ENCODE measurements around the gene MRPS17. TPM values are rescaled to one million over a fixed set of nuclear protein-coding genes. Genes with fewer than 3 reads are reported as not detected.

The MRPS17 gene
- polyA plus RNA-seq, 1 donor from 2014 or later = 20.5 TPM

- H3K27ac ChIP-seq (ENCODE audit: low read length) = no peak overlapping the region
- H3K27me3 ChIP-seq (ENCODE audit: insufficient read depth, low read depth, low read length) = no peaks in the 10 kb centered on the region
- H3K9me3 ChIP-seq (ENCODE audit: low read length) = no peaks in the 10 kb centered on the region
- no peak overlapping the region for H3K4me2 ChIP-seq (ENCODE audit: low read length)
- H3K4me3 ChIP-seq (ENCODE audit: low read length) = no peak overlapping the region
- no peaks in the 10 kb centered on the region for H3K79me2 ChIP-seq (replicated peaks; ENCODE audit: insufficient read depth, low read length)
- H2AFZ ChIP-seq (ENCODE audit: low read depth, low read length) = no peak overlapping the region
- TF ChIP-seq MXI1 (conservative IDR thresholded peaks at IDR 0.05; ENCODE audit: poor library complexity, severe bottlenecking) = no peak
- TF ChIP-seq POLR2AphosphoS5 (IDR thresholded peaks at IDR 0.05) = no peak
- TF ChIP-seq, protein P1, sequence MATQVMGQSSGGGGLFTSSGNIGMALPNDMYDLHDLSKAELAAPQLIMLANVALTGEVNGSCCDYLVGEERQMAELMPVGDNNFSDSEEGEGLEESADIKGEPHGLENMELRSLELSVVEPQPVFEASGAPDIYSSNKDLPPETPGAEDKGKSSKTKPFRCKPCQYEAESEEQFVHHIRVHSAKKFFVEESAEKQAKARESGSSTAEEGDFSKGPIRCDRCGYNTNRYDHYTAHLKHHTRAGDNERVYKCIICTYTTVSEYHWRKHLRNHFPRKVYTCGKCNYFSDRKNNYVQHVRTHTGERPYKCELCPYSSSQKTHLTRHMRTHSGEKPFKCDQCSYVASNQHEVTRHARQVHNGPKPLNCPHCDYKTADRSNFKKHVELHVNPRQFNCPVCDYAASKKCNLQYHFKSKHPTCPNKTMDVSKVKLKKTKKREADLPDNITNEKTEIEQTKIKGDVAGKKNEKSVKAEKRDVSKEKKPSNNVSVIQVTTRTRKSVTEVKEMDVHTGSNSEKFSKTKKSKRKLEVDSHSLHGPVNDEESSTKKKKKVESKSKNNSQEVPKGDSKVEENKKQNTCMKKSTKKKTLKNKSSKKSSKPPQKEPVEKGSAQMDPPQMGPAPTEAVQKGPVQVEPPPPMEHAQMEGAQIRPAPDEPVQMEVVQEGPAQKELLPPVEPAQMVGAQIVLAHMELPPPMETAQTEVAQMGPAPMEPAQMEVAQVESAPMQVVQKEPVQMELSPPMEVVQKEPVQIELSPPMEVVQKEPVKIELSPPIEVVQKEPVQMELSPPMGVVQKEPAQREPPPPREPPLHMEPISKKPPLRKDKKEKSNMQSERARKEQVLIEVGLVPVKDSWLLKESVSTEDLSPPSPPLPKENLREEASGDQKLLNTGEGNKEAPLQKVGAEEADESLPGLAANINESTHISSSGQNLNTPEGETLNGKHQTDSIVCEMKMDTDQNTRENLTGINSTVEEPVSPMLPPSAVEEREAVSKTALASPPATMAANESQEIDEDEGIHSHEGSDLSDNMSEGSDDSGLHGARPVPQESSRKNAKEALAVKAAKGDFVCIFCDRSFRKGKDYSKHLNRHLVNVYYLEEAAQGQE (IDR thresholded peaks at IDR 0.05; ENCODE audit: borderline replicate concordance) = no peak
- no peak for TF ChIP-seq TAF1 (IDR thresholded peaks at IDR 0.05; ENCODE audit: low read depth)
- no peak for TF ChIP-seq SMC3 (conservative IDR thresholded peaks at IDR 0.05; ENCODE audit: poor library complexity)
- no peak for TF ChIP-seq EP300 (conservative IDR thresholded peaks at IDR 0.05; ENCODE audit: poor library complexity, severe bottlenecking)
- no peak for TF ChIP-seq RAD21 (conservative IDR thresholded peaks at IDR 0.05)
- TF ChIP-seq EZH2 (IDR thresholded peaks at IDR 0.05; ENCODE audit: borderline replicate concordance, insufficient read depth, low read length, poor library complexity, severe bottlenecking) = no peak
- TF ChIP-seq CTCF (IDR thresholded peaks at IDR 0.05; ENCODE audit: poor library complexity, severe bottlenecking) = no peak
- H3K36me3 ChIP-seq (ENCODE audit: insufficient read depth, low read length) = no peaks in the 10 kb centered on the region
- no peaks in the 10 kb centered on the region for H4K20me1 ChIP-seq (ENCODE audit: insufficient read depth)
- H3K9me2 ChIP-seq (ENCODE audit: insufficient read depth, low read length) = no peaks in the 10 kb centered on the region
- H3K9ac ChIP-seq (ENCODE audit: low read length) = no peak overlapping the region
- no peaks in the 10 kb centered on the region for H3F3A ChIP-seq (ENCODE audit: insufficient read depth, low read length, poor library complexity, severe bottlenecking)
These were observed 40.7 kb downstream of the MRPS17 start for GRCh38 chr7:55992346-55992745.

GRCh38 chr7:55996856-55997500 is 45.3 kb downstream of the MRPS17 start:
- H3K79me2 ChIP-seq (replicated peaks; ENCODE audit: insufficient read depth, low read length) = no peaks in the 10 kb centered on the region
- H3K4me3 ChIP-seq (ENCODE audit: low read length) = no peak overlapping the region
- H3K36me3 ChIP-seq (ENCODE audit: insufficient read depth, low read length) = no peaks in the 10 kb centered on the region
- no peaks in the 10 kb centered on the region for H3F3A ChIP-seq (ENCODE audit: insufficient read depth, low read length, poor library complexity, severe bottlenecking)
- H3K27me3 ChIP-seq (ENCODE audit: insufficient read depth, low read depth, low read length) = no peaks in the 10 kb centered on the region
- no peaks in the 10 kb centered on the region for H3K9me2 ChIP-seq (ENCODE audit: insufficient read depth, low read length)
- TF ChIP-seq EZH2 (IDR thresholded peaks at IDR 0.05; ENCODE audit: borderline replicate concordance, insufficient read depth, low read length, poor library complexity, severe bottlenecking) = no peak
- TF ChIP-seq RAD21 (conservative IDR thresholded peaks at IDR 0.05) = no peak
- TF ChIP-seq MXI1 (conservative IDR thresholded peaks at IDR 0.05; ENCODE audit: poor library complexity, severe bottlenecking) = no peak
- TF ChIP-seq TAF1 (IDR thresholded peaks at IDR 0.05; ENCODE audit: low read depth) = no peak
- TF ChIP-seq CTCF (IDR thresholded peaks at IDR 0.05; ENCODE audit: poor library complexity, severe bottlenecking) = no peak
- TF ChIP-seq EP300 (conservative IDR thresholded peaks at IDR 0.05; ENCODE audit: poor library complexity, severe bottlenecking) = no peak
- TF ChIP-seq SMC3 (conservative IDR thresholded peaks at IDR 0.05; ENCODE audit: poor library complexity) = no peak
- TF ChIP-seq, protein P1 (IDR thresholded peaks at IDR 0.05; ENCODE audit: borderline replicate concordance) = no peak
- no peak for TF ChIP-seq POLR2AphosphoS5 (IDR thresholded peaks at IDR 0.05)
- no peak overlapping the region for H2AFZ ChIP-seq (ENCODE audit: low read depth, low read length)
- no peaks in the 10 kb centered on the region for H4K20me1 ChIP-seq (ENCODE audit: insufficient read depth)
- no peak overlapping the region for H3K27ac ChIP-seq (ENCODE audit: low read length)
- H3K9me3 ChIP-seq (ENCODE audit: low read length) = no peaks in the 10 kb centered on the region
- H3K4me2 ChIP-seq (ENCODE audit: low read length) = no peak overlapping the region
- H3K9ac ChIP-seq (ENCODE audit: low read length) = no peak overlapping the region
